NCI-H1092 (cell line): ENCODE measurements around the gene DLGAP1.

Source experiments
- DNase-seq: peaks from one replicate; lab custom pipeline; 2025; lab: John Stamatoyannopoulos, UW

DLGAP1 gene

DNA sequence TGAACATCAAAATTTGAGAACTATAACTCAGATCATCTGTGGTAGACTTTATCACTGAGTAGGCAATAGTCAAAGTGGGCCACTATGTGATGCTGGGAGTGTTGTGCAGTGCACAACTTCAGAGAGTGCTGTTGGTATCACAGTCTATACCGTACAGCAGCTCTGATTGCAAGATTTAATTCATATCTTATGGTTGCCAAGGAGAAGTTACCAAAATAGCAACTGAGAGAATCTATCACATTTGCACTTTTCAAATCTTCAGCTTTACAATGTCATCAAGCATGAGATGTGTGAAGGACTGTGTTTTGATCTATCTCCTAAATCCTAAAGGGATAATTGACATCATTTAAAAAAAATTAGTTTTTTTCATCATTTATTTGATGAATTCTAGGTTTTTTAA, 216.1 kb downstream of the DLGAP1 start:
- no peak for DNase-seq

DNA sequence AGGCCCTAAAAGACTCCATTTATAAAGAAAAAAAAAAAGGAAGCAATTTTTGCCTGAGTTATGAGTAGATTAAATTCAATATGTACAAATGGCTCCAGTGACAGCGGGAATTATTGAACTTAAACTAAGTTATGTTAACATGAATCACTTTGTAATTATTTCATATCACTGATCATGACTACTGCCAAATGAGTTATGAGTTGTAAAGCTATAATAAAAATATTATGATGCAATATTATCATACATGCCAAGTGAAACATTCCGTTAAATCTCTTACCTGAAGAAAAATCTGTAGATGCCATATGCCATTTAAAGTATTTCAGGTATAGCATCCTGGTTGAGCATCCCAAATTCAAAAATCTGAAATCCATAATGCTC, 217.5 kb downstream of the DLGAP1 start:
- no peak for DNase-seq

- no peak for DNase-seq
These were observed 218.0 kb downstream of the DLGAP1 start for GRCh38 chr18:4236940-4237663.

GRCh38 chr18:4233468-4233867, 221.6 kb downstream of the DLGAP1 start:
- DNase-seq = no peak

GRCh38 chr18:4232656-4233055, 222.5 kb downstream of the DLGAP1 start:
- no peak for DNase-seq

DNA sequence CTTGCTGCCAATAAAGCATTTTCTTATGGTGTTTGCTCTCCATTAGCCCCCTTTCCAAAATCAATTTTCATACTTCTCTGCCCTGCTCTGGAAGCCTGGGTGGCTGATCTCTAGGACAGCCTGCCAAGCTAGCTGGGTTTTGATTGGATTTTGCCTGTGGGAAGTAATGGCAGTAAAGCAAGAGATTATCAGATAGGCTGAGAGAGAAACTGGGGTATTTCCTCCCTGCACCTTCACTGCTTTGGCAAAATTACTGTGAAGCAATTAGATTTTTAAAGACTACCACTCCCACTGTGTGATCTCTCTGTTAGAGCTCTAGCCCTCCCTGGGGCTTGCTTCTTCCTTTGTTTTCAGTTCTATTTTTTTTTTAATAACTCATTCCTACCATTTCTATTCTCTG, 223.8 kb downstream of the DLGAP1 start:
- no peak for DNase-seq

DNA sequence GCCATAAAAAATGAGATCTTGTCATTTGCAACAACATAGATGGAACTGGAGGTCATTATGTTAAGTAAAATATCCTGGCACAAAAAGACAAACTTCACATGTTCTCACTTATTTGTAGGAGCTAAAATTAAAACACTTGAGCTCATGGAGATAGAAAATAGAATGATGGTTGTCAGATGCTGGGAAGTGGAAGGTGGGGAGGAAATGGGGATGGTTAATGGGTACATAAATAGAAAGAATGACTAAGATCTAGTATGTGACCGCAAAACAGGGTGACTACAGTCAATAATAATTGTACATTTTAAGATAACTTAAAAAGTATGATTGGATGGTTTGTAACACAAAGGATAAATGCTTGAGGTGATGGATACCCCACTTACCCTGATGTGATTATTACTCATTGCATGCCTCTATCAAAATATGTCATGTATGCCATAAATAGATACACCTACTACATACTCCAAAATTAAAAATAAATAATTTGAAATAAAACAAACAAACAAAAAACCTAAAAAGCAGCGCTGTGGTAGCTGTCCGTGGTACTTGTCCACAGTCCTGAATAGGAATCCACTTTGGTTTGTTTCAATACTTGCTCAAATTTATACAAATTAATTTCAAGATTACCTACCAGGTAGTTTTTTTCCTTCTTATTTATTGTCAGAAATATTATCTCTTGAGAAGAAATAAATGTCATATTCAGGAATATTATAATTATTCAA, 224.5 kb downstream of the DLGAP1 start:
- no peak for DNase-seq

DNA sequence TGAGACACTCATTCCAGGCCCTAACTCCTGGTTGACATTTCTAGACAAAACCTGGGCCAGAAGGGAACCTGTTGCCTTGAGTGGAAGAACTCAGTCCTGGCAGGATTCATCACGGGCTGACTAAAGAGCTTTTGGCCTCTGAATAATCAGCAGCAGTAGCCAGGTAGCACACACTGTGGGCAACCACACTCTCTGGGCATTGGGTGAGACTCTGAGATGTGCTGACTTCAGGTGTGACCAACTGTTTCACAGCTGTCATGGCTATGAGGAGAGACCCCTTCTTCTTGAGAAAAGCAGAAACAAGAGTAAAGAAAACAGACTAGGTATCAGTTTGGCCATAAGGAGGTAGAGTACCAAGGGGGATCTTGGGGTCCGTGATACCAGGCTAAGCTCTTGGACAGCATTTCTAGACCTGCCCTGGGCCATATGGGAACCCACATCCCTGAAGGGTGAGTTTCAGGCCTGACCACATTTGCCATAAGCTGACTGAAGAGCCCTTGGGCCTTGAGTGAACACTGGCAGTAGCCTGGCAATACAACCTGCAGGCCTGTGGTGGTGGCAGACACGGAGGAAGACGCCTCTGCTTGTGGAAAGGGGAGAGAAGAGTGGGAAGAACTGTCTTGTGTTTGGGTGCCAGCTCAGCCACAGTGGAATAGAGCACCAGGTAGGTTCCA, 230.9 kb downstream of the DLGAP1 start:
- no peak for DNase-seq

GRCh38 chr18:4211111-4211837, 243.8 kb downstream of the DLGAP1 start:
- DNase-seq = no peak

- no peak for DNase-seq
These were observed 246.7 kb downstream of the DLGAP1 start for GRCh38 chr18:4208366-4208765.

DNA sequence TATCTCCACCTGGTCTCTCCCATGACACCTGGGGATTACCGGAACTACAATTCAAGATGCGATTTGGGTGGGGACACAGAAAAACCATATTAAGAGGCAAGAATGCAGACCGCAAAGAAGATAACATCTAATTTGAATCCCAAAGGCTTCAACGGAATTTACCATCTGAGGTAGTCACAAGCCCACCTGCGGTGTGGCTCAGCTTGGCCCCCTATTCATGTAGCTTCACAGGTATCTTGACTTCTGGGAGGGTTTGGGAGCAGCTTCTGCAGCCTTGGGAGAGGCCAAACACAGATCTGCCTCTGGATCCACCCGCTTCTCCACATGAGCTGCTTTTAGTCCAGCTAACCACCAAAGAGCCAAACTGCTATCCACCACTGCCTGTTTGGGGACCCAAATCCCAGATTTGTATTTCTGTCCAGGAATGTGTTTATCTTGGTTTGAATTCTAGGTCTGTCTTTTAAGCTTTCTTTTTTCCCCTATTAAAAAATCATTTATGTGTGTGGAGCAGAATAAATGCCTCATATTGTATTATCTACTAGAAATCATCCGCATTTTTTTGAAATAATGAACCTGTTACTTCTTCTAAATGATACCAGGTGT, 247.6 kb downstream of the DLGAP1 start:
- no peak for DNase-seq

DNA sequence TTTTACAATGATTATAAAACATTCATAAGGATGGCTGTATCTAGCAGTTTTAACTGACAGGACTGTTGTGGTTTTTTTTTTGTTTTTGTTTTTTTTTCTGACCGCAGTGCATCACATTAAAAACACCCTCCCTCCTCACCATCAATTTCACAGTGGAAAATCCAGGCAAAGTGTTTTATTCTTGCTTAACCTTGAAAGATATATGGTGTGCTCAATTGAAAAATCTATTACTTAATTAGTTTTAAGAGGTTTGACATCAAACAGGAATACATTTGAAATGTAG, 250.7 kb downstream of the DLGAP1 start:
- DNase-seq = no peak

- DNase-seq = no peak
These were observed 251.3 kb downstream of the DLGAP1 start for GRCh38 chr18:4203568-4204437.

GRCh38 chr18:4200399-4200798, 254.7 kb downstream of the DLGAP1 start:
- DNase-seq = no peak

DNA sequence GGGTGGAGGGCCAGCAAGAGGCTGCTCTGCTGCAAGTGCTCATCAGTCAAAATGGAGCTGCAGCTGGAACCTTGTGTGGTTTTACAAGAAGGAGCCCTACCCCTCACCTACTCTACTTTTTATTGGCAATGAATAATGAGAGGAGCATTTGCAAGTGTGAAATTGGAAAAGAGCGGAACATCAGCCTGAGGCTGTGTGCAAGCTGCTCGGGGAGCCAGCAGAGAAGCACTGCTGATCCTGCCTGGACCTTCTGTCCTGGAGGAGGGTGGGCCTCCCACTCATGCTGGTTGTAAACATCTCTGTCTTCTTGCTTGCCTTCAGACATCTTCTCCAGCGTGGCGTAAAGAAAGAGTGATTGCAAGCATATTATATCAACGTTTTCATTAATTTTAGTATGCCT, 256.2 kb downstream of the DLGAP1 start:
- no peak for DNase-seq

DNA sequence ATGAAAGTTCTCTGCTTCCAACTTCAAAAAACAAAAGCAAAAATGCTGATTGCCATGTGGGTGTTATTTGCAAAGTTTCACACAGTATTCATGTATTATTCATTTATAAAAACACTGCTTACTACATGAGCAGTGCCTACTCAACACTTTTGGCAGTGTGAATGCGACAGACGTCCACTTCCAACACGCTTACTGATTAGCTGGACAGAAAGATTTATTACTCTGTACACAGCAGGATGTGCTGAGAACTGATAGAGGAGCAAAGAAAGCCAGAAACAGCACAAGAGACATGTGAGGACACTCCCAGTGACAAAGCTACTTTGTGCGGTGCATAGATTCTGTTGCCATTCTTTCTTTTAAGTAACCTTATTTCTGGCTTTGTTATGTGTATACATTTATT, 258.8 kb downstream of the DLGAP1 start:
- DNase-seq = no peak

- DNase-seq = no peak
These were observed 262.0 kb downstream of the DLGAP1 start for GRCh38 chr18:4193086-4193485.

DNA sequence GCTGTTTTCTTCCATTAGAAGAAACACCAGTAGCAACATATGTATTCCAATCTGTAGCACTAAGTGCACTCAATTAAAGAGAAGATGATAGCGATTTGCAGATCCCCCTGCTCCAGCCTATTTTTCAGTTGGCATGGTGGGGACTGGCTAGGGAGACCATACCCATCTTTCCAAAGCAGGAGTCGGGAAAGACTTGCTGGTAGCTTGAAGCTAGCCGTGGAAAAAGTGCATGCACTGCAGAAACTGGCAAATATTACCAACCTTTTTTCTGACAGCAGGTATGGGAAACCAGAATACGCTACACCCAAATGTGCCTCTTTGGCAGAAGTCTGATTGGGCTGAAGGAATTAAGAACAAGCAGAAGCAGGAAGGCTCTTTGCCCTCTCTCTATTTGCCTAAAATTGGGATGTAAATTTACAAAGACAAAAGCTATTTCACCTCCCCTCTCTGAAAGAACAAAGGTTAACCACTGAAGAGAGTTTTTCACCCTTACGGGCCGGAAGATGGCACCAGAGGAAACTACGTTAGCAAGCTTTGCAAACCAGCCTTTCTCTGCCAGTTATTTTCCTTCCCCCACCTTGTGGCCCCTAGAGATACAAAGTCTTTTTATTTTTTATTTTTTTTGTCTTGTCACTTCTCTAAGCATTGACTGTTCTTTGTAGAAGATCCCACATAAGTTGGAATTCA, 273.1 kb downstream of the DLGAP1 start:
- DNase-seq = no peak

- DNase-seq = no peak
These were observed 274.0 kb downstream of the DLGAP1 start for GRCh38 chr18:4181086-4181485.

- DNase-seq = no peak
These were observed 282.7 kb downstream of the DLGAP1 start for GRCh38 chr18:4172196-4173100.
